Suprapubic skin (tissue), 3 donors: ENCODE data around the gene WDR81.

Source experiments
- CTCF ChIP-seq, 2 donors: fragments of 200-600 bp in 1 of 2; fragments of 450-650 bp in 1 of 2; sonication (generic) in 1 of 2; IDR thresholded peaks; one replicate each; pipeline ENCODE4 v1.5.1; 2016 to 2019; ENCODE audit warnings: antibody characterized with exemption in 2 of 2, mild to moderate bottlenecking in 1 of 2, moderate library complexity in 1 of 2
- EP300 ChIP-seq: sonication (generic); formaldehyde crosslinking; IDR thresholded peaks from one replicate; pipeline ENCODE4 v1.6.1; 2017; ENCODE audit warnings: antibody characterized with exemption
- POLR2A ChIP-seq, 2 donors: fragments of 450-650 bp; IDR thresholded peaks; one replicate each; pipeline ENCODE4 v1.6.1; 2017; ENCODE audit warnings: antibody characterized with exemption in 2 of 2, mild to moderate bottlenecking in 2 of 2, moderate library complexity in 2 of 2

DNA sequence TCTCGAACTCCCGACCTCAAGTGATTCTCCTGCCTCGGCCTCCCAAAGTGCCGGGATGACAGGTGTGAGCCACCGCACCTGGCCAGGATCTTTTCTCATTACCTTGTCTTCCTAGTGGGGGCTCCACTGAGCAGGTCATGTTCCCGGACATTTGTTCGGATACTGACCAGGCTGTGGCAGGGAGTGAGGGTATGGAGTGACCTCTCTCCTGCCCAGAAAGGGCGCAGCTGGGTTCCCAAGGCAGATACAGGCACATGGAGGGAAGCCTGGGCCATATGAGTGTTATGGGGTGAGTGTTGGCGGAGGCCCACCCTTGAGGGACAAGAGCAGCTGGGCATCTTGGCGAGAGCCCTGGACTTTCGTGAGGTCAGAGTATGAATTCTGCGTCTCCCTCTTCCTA is 42.9 kb downstream of the WDR81 start:
- TF ChIP-seq CTCF (IDR thresholded peaks at IDR 0.05) (no peak), POLR2A (IDR thresholded peaks at IDR 0.05) (no peak), EP300 (no peak)
